T47D (cell line): ENCODE results near the gene RAPGEF3.

Source experiments
- DNase-seq, 2 experiments: peaks; one replicate each; pipeline versions ENCODE4 v3.0.0 to v3.0.0-alpha.2; 2011 to 2012; ENCODE audit warnings: low read depth in 1 of 2, low spot score in 1 of 2
- JUND ChIP-seq: IDR thresholded peaks from 2 replicates; pipeline ENCODE4 v1.6.1; 2012; ENCODE audit warnings: low read depth
- in situ Hi-C: cut with HindIII; loops from 2 replicates; pipeline ENCODE4 v1.10.0; 2016; ENCODE audit warnings: low sequenced_read_pairs, low pct_unique_long_range_greater_than_20kb

The RAPGEF3 gene

GRCh38 chr12:47747596-47748506 lies 10.8 kb downstream of the RAPGEF3 start:
- in situ Hi-C loops = no loop called here
- DNase-seq = no peak
- no peak for TF ChIP-seq JUND

- DNase-seq = no peak
- no peak for TF ChIP-seq JUND
- in situ Hi-C loops = no loop called here
These were observed 11.6 kb downstream of the RAPGEF3 start for GRCh38 chr12:47747126-47747525.

- no peak for TF ChIP-seq JUND
- in situ Hi-C loops = no loop called here
- no peak for DNase-seq
These were observed 12.2 kb downstream of the RAPGEF3 start for GRCh38 chr12:47746523-47746922.

GRCh38 chr12:47746073-47746472 lies 12.6 kb downstream of the RAPGEF3 start:
- DNase-seq = no peak
- in situ Hi-C loops = no loop called here
- TF ChIP-seq JUND = no peak

GRCh38 chr12:47745485-47746041 lies 13.1 kb downstream of the RAPGEF3 start:
- no peak for TF ChIP-seq JUND
- in situ Hi-C loops = no loop called here
- DNase-seq = no peak

GRCh38 chr12:47744778-47745436 lies 13.8 kb downstream of the RAPGEF3 start:
- no peak for TF ChIP-seq JUND
- DNase-seq = no peak
- in situ Hi-C loops = no loop called here

- DNase-seq = peak; percentile 93 to 96
- TF ChIP-seq JUND = no peak
- in situ Hi-C loops = no loop called here
These were observed 14.6 kb downstream of the RAPGEF3 start for GRCh38 chr12:47744005-47744651.

- no peak for DNase-seq
- TF ChIP-seq JUND = no peak
- in situ Hi-C loops = no loop called here
These were observed 15.3 kb downstream of the RAPGEF3 start for GRCh38 chr12:47743311-47743860.

- peak in 1 of 2 experiments; percentile 71 for DNase-seq
- TF ChIP-seq JUND = no peak
- in situ Hi-C loops = no loop called here
These were observed 16.3 kb downstream of the RAPGEF3 start for GRCh38 chr12:47742253-47742825.

- DNase-seq = no peak
- no peak for TF ChIP-seq JUND
- in situ Hi-C loops = no loop called here
These were observed 17.4 kb downstream of the RAPGEF3 start for GRCh38 chr12:47741340-47741703.

GRCh38 chr12:47740606-47741339 lies 17.9 kb downstream of the RAPGEF3 start:
- in situ Hi-C loops = no loop called here
- no peak for TF ChIP-seq JUND
- DNase-seq = no peak
